Nephron progenitor cell (in vitro differentiated cells): ENCODE results near the gene AIP.

ENCODE experiments used
- DNase-seq: peaks from one replicate; pipeline ENCODE4 v3.0.0; 2021
- H3K27ac Mint-ChIP-seq: 2 replicates; pipeline ENCODE4 v1.8.0; 2021; ENCODE audit warnings: mild to moderate bottlenecking, moderate library complexity, mixed read lengths
- H3K27me3 Mint-ChIP-seq: 2 replicates; pipeline ENCODE4 v1.8.0; 2021; ENCODE audit warnings: mild to moderate bottlenecking, low read depth, mixed read lengths; ENCODE audit not compliant: poor library complexity
- H3K36me3 Mint-ChIP-seq: 2 replicates; pipeline ENCODE4 v1.8.0; 2021; ENCODE audit warnings: low read depth, mixed read lengths
- H3K4me1 Mint-ChIP-seq: 2 replicates; pipeline ENCODE4 v1.8.0; 2021; ENCODE audit warnings: mixed read lengths
- H3K4me3 Mint-ChIP-seq: 2 replicates; pipeline ENCODE4 v1.8.0; 2021; ENCODE audit warnings: mild to moderate bottlenecking, moderate library complexity, mixed read lengths
- H3K9me3 Mint-ChIP-seq: 2 replicates; pipeline ENCODE4 v1.8.0; 2021; ENCODE audit warnings: mild to moderate bottlenecking, moderate library complexity, mixed read lengths
- TF ChIP-seq, protein P1 (sequence below): fragments of 200-600 bp; sonication (generic); IDR thresholded peaks from 2 replicates; pipeline ENCODE4 v1.5.0; 2021; ENCODE audit warnings: antibody characterized with exemption

Gene AIP

DNA sequence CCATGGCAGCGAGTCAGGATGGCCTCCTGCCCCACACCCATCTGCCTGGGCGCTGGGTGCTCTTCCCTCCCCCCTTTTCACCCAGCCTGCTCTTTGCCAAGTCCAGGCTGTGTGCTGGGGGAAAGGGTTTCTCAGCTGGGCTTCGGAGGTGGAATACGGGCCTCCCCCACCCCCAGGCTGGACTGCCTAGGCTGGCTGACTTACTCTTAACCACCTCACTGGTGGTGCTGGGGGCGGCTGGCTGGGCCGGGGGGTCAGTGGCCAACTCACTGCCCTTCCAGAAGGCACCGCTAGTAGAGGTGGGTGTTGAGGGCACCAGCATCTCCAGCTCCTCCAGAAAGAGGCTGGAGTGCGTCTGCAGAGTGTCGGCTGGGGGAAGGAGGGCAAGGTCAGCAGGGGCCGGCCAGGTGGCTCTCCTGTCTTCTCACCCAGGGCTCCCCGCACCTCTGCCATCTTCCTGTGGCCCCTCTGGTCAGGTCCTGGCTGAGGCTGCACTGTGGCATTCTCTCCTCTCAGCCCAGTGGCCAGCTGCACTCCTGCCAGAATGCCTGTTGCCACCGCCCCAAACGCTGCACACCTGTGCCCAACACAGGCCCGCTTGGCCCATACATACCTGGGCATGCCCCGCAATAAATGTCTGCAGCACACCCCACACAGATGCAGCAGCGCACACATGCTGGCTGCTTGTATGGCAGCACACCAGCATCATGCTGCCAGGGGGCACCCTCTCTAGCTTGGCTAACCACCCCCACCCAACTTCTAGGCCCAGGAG is 12.6 kb downstream of the AIP start:
- TF ChIP-seq, protein P1, sequence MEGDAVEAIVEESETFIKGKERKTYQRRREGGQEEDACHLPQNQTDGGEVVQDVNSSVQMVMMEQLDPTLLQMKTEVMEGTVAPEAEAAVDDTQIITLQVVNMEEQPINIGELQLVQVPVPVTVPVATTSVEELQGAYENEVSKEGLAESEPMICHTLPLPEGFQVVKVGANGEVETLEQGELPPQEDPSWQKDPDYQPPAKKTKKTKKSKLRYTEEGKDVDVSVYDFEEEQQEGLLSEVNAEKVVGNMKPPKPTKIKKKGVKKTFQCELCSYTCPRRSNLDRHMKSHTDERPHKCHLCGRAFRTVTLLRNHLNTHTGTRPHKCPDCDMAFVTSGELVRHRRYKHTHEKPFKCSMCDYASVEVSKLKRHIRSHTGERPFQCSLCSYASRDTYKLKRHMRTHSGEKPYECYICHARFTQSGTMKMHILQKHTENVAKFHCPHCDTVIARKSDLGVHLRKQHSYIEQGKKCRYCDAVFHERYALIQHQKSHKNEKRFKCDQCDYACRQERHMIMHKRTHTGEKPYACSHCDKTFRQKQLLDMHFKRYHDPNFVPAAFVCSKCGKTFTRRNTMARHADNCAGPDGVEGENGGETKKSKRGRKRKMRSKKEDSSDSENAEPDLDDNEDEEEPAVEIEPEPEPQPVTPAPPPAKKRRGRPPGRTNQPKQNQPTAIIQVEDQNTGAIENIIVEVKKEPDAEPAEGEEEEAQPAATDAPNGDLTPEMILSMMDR, result no peak
- no peak overlapping the region for H3K27ac Mint-ChIP-seq
- H3K27me3 Mint-ChIP-seq, result no peaks in the 10 kb centered on the region
- H3K36me3 Mint-ChIP-seq, result peaks cover 6% of the 10 kb centered on the region
- no peak for DNase-seq
- no peak overlapping the region for H3K4me3 Mint-ChIP-seq
- peaks cover 9% of the 10 kb centered on the region for H3K4me1 Mint-ChIP-seq
- no peaks in the 10 kb centered on the region for H3K9me3 Mint-ChIP-seq

DNA sequence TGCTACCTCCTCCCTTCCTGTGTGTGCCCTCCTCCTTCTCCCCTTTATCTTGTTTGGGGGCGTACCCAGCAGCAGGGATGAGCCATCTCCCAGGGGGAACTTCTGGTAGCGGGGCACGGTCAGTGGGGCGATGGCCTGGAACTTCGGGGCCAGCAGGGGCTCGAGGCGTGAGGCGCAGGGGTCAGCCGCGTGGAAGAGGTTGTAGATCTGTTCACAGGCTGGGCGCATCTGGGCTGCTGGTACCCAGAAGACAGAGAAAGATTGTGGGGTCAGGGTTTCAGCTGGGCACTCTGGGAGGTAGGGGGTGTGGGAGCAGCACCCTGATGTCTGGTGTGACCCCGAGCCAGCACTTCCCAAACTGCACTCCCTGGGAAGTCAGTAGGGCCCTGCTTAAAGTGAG is 13.3 kb downstream of the AIP start:
- TF ChIP-seq, protein P1, result no peak
- H3K27me3 Mint-ChIP-seq, result no peaks in the 10 kb centered on the region

DNA sequence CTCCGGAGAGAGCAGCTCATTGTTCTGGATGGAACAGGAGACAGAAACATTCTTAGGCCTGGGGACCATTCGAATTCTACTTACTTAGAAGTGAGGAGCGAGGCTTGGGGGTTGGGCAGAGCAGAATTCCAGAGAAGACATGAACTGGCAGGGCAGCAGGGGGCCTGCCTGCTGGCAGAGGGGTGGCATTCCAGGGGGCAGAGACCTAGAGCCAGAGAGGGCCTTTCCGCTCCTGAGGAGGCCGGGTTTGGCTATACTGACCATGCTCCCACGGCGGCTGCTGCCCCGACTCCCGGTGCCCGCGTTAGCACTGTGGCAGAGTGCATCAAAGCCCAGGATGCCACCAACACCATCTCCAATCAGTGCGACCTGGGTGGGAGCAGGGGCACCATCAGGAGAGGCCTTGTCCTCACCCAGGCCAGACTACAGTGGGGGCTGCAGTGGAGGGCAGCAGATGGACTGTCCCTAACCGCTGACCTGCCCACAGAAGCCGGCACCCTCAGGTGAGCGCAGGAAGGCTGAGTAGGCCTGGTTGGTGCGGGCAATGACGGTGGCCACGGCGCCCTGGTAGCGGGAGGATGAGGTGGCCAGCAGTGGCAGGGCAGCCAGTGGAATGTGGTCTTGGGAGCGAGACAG is 14.9 kb downstream of the AIP start:
- no peaks in the 10 kb centered on the region for H3K27me3 Mint-ChIP-seq
- H3K36me3 Mint-ChIP-seq, result peaks cover 16% of the 10 kb centered on the region
- DNase-seq, result no peak

More for the DNA sequence above, 13.3 kb downstream of the AIP start:
- Mint-ChIP-seq H3K4me3 (no peak overlapping the region), H3K27ac (no peak overlapping the region), H3K9me3 (no peaks in the 10 kb centered on the region), H3K36me3 (peaks cover 13% of the 10 kb centered on the region), H3K4me1 (peaks cover 11% of the 10 kb centered on the region)
- no peak for DNase-seq

DNA sequence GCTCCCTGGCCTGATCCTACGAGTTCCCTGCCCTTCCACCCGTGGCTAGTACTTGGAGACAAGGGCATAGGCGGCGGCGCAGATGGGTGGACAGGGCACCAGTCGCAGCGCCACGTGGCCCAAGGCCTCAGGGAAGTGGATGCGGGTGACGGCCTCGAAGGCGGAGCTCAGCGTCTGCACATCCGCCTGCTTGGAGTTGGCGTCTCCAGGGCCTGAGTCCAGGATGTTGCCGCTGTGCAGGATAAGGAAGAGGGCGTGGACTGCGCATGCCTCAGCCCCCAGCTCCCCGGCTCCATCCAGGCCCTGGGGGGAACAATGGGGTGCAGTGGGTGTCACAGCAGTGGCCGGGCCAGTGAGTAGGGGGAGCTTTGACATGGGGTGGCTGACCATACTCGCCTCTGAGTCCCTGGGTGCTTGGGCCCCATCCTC is 15.7 kb downstream of the AIP start:
- DNase-seq, result no peak
- Mint-ChIP-seq H3K27me3 (peaks cover 3% of the 10 kb centered on the region), H3K9me3 (no peaks in the 10 kb centered on the region)

More for the DNA sequence above, 14.9 kb downstream of the AIP start:
- Mint-ChIP-seq H3K4me3 (no peak overlapping the region), H3K4me1 (peaks cover 15% of the 10 kb centered on the region), H3K9me3 (no peaks in the 10 kb centered on the region), H3K27ac (no peak overlapping the region)
- TF ChIP-seq, protein P1, result no peak

DNA sequence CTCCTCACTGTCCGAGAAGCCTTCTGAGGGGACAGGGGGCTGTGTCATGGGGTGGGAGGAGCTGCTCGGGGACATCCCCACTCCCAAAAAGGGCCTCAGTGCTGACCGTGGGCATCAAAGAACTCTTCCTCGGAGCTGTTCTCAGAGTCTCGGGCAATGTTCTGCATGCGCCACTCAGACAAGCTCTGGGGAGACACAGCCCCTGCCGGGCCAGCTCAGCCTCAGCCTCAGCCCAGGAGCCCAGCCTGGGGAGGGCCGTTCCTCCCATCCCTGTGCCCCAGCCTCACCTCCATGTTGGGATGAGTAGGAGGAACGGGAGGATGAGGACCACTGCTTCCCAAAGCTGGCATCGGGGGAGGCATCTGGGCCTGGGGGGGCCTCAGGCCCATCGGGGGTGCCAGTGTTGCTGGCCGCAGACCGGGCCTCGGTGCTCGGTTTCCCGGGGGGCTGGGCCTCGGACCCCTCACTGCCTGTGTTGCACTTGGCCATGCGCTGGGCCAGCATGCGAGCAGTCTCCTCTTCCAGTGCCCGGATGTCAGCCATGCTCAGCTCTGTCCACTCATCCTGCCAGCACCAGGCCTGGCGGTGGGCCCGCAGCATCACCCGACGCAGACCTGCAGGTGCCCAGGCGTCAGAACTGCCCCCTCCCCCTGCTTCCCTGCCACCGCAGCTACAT is 17.1 kb downstream of the AIP start:
- no peaks in the 10 kb centered on the region for H3K9me3 Mint-ChIP-seq
- H3K36me3 Mint-ChIP-seq, result peaks cover 16% of the 10 kb centered on the region
- H3K4me3 Mint-ChIP-seq, result no peak overlapping the region
- TF ChIP-seq, protein P1, result no peak
- H3K4me1 Mint-ChIP-seq, result peaks cover 26% of the 10 kb centered on the region
- H3K27me3 Mint-ChIP-seq, result peaks cover 3% of the 10 kb centered on the region
- no peak for DNase-seq
- H3K27ac Mint-ChIP-seq, result no peak overlapping the region

More for the DNA sequence above, 15.7 kb downstream of the AIP start:
- H3K27ac Mint-ChIP-seq, result no peak overlapping the region
- H3K4me3 Mint-ChIP-seq, result no peak overlapping the region
- peaks cover 23% of the 10 kb centered on the region for H3K4me1 Mint-ChIP-seq
- H3K36me3 Mint-ChIP-seq, result peaks cover 16% of the 10 kb centered on the region
- TF ChIP-seq, protein P1, result no peak
